Stimulated activated CD8-positive, alpha-beta memory T cell treated with anti-CD3 and anti-CD28 coated beads, Interleukin-15, amount 100 ng/mL, for 48 hours (primary cell): ENCODE data around the gene ZFYVE26.
"Not testable (repeated sequence)": the region's sequence is repeated elsewhere in the genome, so short reads cannot be mapped to it uniquely, and the experiment has no call there.

Experiments used
- DNase-seq, 2 donors: peaks; one replicate each; pipeline ENCODE4 v3.0.0-alpha.2; 2020; ENCODE audit warnings: low read depth in 2 of 2

Gene ZFYVE26

GRCh38 chr14:67816326-67817002 is at the start of gene ZFYVE26:
Gene ZFYVE26 (minus strand): TSS chr14:67816590. CDS start chr14:67815963, 627 bp downstream.
- peak; percentile 77 to 82 for DNase-seq

- no peak for DNase-seq
These were observed 46.8 kb upstream of the ZFYVE26 start for GRCh38 chr14:67863223-67863622.

GRCh38 chr14:67859169-67859749 is 42.9 kb upstream of the ZFYVE26 start:
- DNase-seq = no peak

- DNase-seq = no peak
These were observed 41.5 kb upstream of the ZFYVE26 start for GRCh38 chr14:67857778-67858350.

GRCh38 chr14:67856827-67857226 is 40.4 kb upstream of the ZFYVE26 start:
- no peak for DNase-seq

- no peak for DNase-seq
These were observed 37.3 kb upstream of the ZFYVE26 start for GRCh38 chr14:67853715-67854114.

GRCh38 chr14:67852926-67853604 is 36.7 kb upstream of the ZFYVE26 start:
- no peak for DNase-seq

- DNase-seq = no peak
These were observed 35.5 kb upstream of the ZFYVE26 start for GRCh38 chr14:67851785-67852410.

- no peak for DNase-seq
These were observed 33.9 kb upstream of the ZFYVE26 start for GRCh38 chr14:67850066-67850830.

- DNase-seq = no peak
These were observed 29.7 kb upstream of the ZFYVE26 start for GRCh38 chr14:67846029-67846610.

- DNase-seq = peak in 1 of 2 donors; percentile 16
These were observed 20.7 kb upstream of the ZFYVE26 start for GRCh38 chr14:67837011-67837624.

- no peak for DNase-seq
These were observed 19.2 kb upstream of the ZFYVE26 start for GRCh38 chr14:67835596-67835995.

- no peak for DNase-seq
These were observed 17.0 kb upstream of the ZFYVE26 start for GRCh38 chr14:67833403-67833802.

- no peak for DNase-seq
These were observed 14.7 kb upstream of the ZFYVE26 start for GRCh38 chr14:67831113-67831512.

- no peak for DNase-seq
These were observed 4.7 kb upstream of the ZFYVE26 start for GRCh38 chr14:67821121-67821520.

- no peak for DNase-seq
These were observed 4.1 kb upstream of the ZFYVE26 start for GRCh38 chr14:67820428-67820971.

- peak; percentile 73 to 76 for DNase-seq
These were observed 3.4 kb upstream of the ZFYVE26 start, which contains the start of gene RAD51B for GRCh38 chr14:67819563-67820421. Gene RAD51B (plus strand): TSS chr14:67819779.

- not testable (repeated sequence) for DNase-seq
These were observed 2.1 kb upstream of the ZFYVE26 start for GRCh38 chr14:67818476-67818875.

GRCh38 chr14:67817750-67818438 is 1.5 kb upstream of the ZFYVE26 start:
- DNase-seq = no peak
